ENCODE results near the gene ARL14.

Gene ARL14

GRCh38 chr3:160720123-160720746, 43.3 kb downstream of the ARL14 start:
- DNase-seq (ENCODE audit: low read depth in 1 of 2, low spot score in 1 of 2) = no peak

GRCh38 chr3:160722331-160722730, 45.4 kb downstream of the ARL14 start:
- no peak for DNase-seq (ENCODE audit: low read depth in 1 of 2, low spot score in 1 of 2)

- DNase-seq (ENCODE audit: low read depth in 1 of 2, low spot score in 1 of 2) = no peak
These were observed 48.4 kb downstream of the ARL14 start for GRCh38 chr3:160725338-160725737.
